MM.1S (cell line): ENCODE results near the gene RANBP1.

Experiments used
- DNase-seq: peaks from one replicate; pipeline ENCODE4 v3.0.0-alpha.2; 2015
- H2AFZ ChIP-seq: fragments of 300-600 bp; sonication (generic); 2 replicates; pipeline ENCODE4 v1.6.0; 2016; ENCODE audit warnings: antibody characterized with exemption, low read length
- H3F3A ChIP-seq: fragments of 300-600 bp; sonication (generic); 2 replicates; pipeline ENCODE4 v1.6.1; 2016; ENCODE audit warnings: mild to moderate bottlenecking, antibody characterized with exemption, low read length, moderate library complexity, mixed read lengths; ENCODE audit not compliant: insufficient read depth
- H3K27ac ChIP-seq: fragments of 300-600 bp; sonication (generic); 2 replicates; pipeline ENCODE4 v1.5.1; 2016; ENCODE audit warnings: mild to moderate bottlenecking, low read length
- H3K27me3 ChIP-seq: fragments of 300-600 bp; sonication (generic); replicated peaks from 2 replicates; pipeline ENCODE4 v1.6.0; 2016; ENCODE audit warnings: low read length; ENCODE audit not compliant: insufficient read depth
- H3K36me3 ChIP-seq: fragments of 300-600 bp; sonication (generic); replicated peaks from 2 replicates; pipeline ENCODE4 v1.6.1; 2016; ENCODE audit warnings: mild to moderate bottlenecking, low read length, mixed read lengths; ENCODE audit not compliant: insufficient read depth
- H3K4me1 ChIP-seq: fragments of 300-600 bp; sonication (generic); 2 replicates; pipeline ENCODE4 v1.6.1; 2016; ENCODE audit warnings: low read length, mixed read lengths
- H3K4me2 ChIP-seq: fragments of 300-600 bp; sonication (generic); 2 replicates; pipeline ENCODE4 v1.6.0; 2016; ENCODE audit warnings: low read depth, low read length
- H3K4me3 ChIP-seq: fragments of 300-600 bp; sonication (generic); 2 replicates; pipeline ENCODE4 v1.5.1; 2016; ENCODE audit warnings: low read length, mixed read lengths
- H3K79me2 ChIP-seq: fragments of 300-600 bp; sonication (generic); 2 replicates; pipeline ENCODE4 v1.6.1; 2016; ENCODE audit warnings: mixed run types, low read length, mixed read lengths
- H3K9ac ChIP-seq: fragments of 300-600 bp; sonication (generic); 2 replicates; pipeline ENCODE4 v1.6.1; 2016; ENCODE audit warnings: low read length, mixed read lengths
- H3K9me2 ChIP-seq: fragments of 300-600 bp; sonication (generic); replicated peaks from 2 replicates; pipeline ENCODE4 v1.6.1; 2016; ENCODE audit warnings: mild to moderate bottlenecking, low read length, mixed read lengths; ENCODE audit not compliant: insufficient read depth
- H3K9me3 ChIP-seq: fragments of 300-600 bp; sonication (generic); replicated peaks from 2 replicates; pipeline ENCODE4 v1.6.1; 2016; ENCODE audit warnings: mild to moderate bottlenecking, low read length, mixed read lengths; ENCODE audit not compliant: insufficient read depth
- H4K20me1 ChIP-seq: fragments of 300-600 bp; sonication (generic); 2 replicates; pipeline ENCODE4 v1.6.1; 2016; ENCODE audit warnings: mild to moderate bottlenecking, low read length, moderate library complexity, mixed read lengths; ENCODE audit not compliant: insufficient read depth
- EZH2 ChIP-seq: fragments of 300-600 bp; sonication (generic); optimal IDR thresholded peaks from 2 replicates; pipeline ENCODE3; 2017; ENCODE audit warnings: low read depth, mild to moderate bottlenecking, antibody characterized with exemption, low read length, mixed read lengths
- EZH2phosphoT487 ChIP-seq: fragments of 300-600 bp; sonication (generic); IDR thresholded peaks from 2 replicates; pipeline ENCODE4 v1.6.1; 2018; ENCODE audit warnings: antibody characterized with exemption, low read length
- TF ChIP-seq, protein P1 (sequence below): fragments of 300-600 bp; sonication (generic); IDR thresholded peaks from 2 replicates; pipeline ENCODE4 v1.5.1; 2016; ENCODE audit warnings: antibody characterized with exemption, low read length, mixed read lengths

The RANBP1 gene

DNA sequence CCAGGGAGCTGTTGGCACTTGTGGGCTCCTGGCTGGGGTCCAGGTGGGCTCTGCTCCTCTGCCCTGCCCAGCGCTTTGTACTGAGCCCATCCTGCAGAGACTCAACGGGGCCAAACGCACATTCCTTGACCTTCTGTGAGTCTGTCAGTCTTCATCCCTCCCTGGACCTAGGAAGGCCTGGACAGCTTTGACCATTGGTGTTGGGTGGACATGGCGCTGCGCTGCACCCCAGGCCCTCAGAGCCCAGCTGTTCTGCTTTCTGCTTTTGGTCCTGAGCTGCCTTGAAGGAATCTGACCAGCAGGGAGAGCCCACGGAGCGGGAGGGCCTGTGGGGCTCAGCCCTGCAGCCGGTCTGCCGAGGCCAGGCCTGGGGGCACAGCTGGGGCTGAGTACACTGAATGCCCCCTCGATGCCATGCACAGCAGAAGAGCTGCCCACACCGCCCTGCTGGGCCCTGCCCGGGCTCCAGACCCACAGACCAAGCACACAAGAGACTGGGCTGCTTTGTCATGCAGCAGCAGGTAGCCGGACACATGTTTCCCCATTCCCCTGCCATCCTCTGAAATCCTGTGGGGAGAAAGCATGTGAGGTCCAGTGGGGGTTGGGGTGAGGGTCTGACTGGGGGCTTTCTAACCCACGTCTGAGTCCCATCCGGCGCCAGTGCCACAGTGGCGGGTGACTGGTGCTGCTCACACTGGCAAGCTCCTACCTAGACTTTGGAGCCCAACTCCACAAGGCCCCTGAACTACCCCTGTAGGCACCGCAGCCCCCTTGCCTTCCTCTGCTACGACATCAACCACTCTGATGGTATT is 59.1 kb downstream of the RANBP1 start:
- no peak overlapping the region for H2AFZ ChIP-seq
- no peaks in the 10 kb centered on the region for H3K79me2 ChIP-seq
- no peak overlapping the region for H3K27ac ChIP-seq
- no peaks in the 10 kb centered on the region for H3F3A ChIP-seq
- no peak overlapping the region for H3K9ac ChIP-seq
- no peak overlapping the region for H3K4me3 ChIP-seq
- TF ChIP-seq EZH2: no peak
- TF ChIP-seq, protein P1, sequence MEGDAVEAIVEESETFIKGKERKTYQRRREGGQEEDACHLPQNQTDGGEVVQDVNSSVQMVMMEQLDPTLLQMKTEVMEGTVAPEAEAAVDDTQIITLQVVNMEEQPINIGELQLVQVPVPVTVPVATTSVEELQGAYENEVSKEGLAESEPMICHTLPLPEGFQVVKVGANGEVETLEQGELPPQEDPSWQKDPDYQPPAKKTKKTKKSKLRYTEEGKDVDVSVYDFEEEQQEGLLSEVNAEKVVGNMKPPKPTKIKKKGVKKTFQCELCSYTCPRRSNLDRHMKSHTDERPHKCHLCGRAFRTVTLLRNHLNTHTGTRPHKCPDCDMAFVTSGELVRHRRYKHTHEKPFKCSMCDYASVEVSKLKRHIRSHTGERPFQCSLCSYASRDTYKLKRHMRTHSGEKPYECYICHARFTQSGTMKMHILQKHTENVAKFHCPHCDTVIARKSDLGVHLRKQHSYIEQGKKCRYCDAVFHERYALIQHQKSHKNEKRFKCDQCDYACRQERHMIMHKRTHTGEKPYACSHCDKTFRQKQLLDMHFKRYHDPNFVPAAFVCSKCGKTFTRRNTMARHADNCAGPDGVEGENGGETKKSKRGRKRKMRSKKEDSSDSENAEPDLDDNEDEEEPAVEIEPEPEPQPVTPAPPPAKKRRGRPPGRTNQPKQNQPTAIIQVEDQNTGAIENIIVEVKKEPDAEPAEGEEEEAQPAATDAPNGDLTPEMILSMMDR: no peak
- no peak for TF ChIP-seq EZH2phosphoT487
- H3K9me2 ChIP-seq: no peaks in the 10 kb centered on the region
- no peak for DNase-seq
- H3K27me3 ChIP-seq: peaks cover 96% of the 10 kb centered on the region
- H3K9me3 ChIP-seq: no peaks in the 10 kb centered on the region
- no peak overlapping the region for H3K4me2 ChIP-seq
- H3K36me3 ChIP-seq: no peaks in the 10 kb centered on the region
- no peaks in the 10 kb centered on the region for H3K4me1 ChIP-seq
- H4K20me1 ChIP-seq: no peaks in the 10 kb centered on the region

DNA sequence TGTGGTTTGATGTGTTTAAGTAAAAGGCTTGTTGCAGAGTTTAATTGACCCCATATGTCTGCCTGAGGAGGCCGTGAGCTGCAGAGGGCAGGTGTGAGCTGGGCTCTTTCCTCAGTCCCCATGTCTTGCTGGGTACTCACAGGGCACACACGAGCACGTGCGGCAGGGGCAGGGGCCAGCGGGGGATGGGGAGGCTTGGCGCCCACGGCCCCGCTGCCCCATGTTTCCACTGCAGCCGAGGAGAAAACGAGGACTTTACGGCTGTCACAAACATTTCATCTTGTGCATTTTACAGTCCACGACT is 59.6 kb downstream of the RANBP1 start:
- DNase-seq: no peak
- no peak overlapping the region for H2AFZ ChIP-seq
- no peaks in the 10 kb centered on the region for H3K9me2 ChIP-seq
- H3K4me1 ChIP-seq: no peaks in the 10 kb centered on the region
- no peaks in the 10 kb centered on the region for H3K36me3 ChIP-seq
- no peak overlapping the region for H3K4me3 ChIP-seq
- H3K9ac ChIP-seq: no peak overlapping the region
- TF ChIP-seq EZH2phosphoT487 (no peak), EZH2 (no peak)
- TF ChIP-seq, protein P1: no peak
- H3K4me2 ChIP-seq: no peak overlapping the region
- H3K27me3 ChIP-seq: peaks cover 96% of the 10 kb centered on the region
- H3F3A ChIP-seq: no peaks in the 10 kb centered on the region
- H3K27ac ChIP-seq: no peak overlapping the region
- no peaks in the 10 kb centered on the region for H3K9me3 ChIP-seq
- H4K20me1 ChIP-seq: no peaks in the 10 kb centered on the region
- H3K79me2 ChIP-seq: no peaks in the 10 kb centered on the region

DNA sequence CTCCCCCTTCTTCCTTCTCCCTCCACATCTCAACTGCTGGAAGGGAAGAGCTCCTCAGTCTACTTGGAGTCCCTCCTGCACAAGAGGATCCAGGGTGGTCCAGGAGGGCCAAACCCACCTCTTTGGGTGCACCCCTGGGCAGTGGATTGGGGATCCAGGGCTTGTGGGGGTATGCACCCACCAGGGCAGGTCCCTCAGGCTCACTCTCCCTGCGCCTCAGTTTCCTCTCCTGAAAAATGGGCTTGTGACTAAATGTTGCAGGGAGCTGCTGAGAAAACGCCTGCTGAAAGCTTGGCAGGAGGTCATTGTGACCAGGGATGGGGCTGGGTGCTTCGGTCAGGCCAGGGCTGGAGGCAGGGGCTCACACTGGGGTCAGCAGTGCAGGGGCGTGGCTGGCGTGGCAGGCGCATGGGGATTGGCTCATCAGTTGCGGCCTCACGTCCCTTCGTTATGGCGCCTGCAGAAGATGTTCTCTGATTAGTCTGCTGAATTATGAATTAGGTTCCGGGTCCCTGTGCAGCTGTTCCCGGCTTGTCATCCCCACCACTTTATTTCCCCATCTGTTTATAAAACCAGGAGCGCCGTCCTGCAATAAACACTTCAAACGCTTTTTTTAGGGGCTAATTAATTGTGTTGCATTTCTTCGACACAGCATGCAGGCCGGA is 60.6 kb downstream of the RANBP1 start:
- no peaks in the 10 kb centered on the region for H4K20me1 ChIP-seq
- H3K4me2 ChIP-seq: no peak overlapping the region
- H3K79me2 ChIP-seq: no peaks in the 10 kb centered on the region
- H3K36me3 ChIP-seq: no peaks in the 10 kb centered on the region
- no peak for DNase-seq
- no peaks in the 10 kb centered on the region for H3K9me2 ChIP-seq
- no peaks in the 10 kb centered on the region for H3F3A ChIP-seq
- H2AFZ ChIP-seq: no peak overlapping the region
- peaks cover 96% of the 10 kb centered on the region for H3K27me3 ChIP-seq
- TF ChIP-seq, protein P1: no peak
- TF ChIP-seq EZH2 (no peak), EZH2phosphoT487 (no peak)
- H3K27ac ChIP-seq: no peak overlapping the region
- no peaks in the 10 kb centered on the region for H3K4me1 ChIP-seq
- H3K4me3 ChIP-seq: no peak overlapping the region
- no peak overlapping the region for H3K9ac ChIP-seq
- H3K9me3 ChIP-seq: no peaks in the 10 kb centered on the region
